ENCODE results near the gene ANLN.
A peak's percentile ranks its signal among the peaks of the same experiment; 100 is the strongest.

The ANLN gene

GRCh38 chr7:36440880-36441279 is 51.2 kb downstream of the ANLN start:
- H3K79me1 ChIP-seq (replicated peaks; ENCODE audit: low read length, poor library complexity, severe bottlenecking) = peaks cover 23% of the 10 kb centered on the region
- H3K9me3 ChIP-seq (ENCODE audit: control insufficient read depth, low read length) = no peaks in the 10 kb centered on the region
- no peak overlapping the region for H3K27ac ChIP-seq (ENCODE audit: low read length, poor library complexity, severe bottlenecking)
- H2AK5ac ChIP-seq (ENCODE audit: low read length, severe bottlenecking) = no peak overlapping the region
- no peak overlapping the region for H3K4me2 ChIP-seq (ENCODE audit: low read length, poor library complexity, severe bottlenecking)
- no peak overlapping the region for H2BK12ac ChIP-seq (ENCODE audit: low read length in 2 of 2)
- peak; percentile 57 for DNase-seq
- H3K4ac ChIP-seq (ENCODE audit: low read depth in 1 of 2, low read length in 2 of 2) = no peak overlapping the region
- no peak overlapping the region for H2BK15ac ChIP-seq (ENCODE audit: low read depth, poor library complexity, severe bottlenecking)
- H3K23ac ChIP-seq (ENCODE audit: low read length in 2 of 2) = no peak overlapping the region
- H2AFZ ChIP-seq (ENCODE audit: low read depth, low read length) = no peak overlapping the region
- H3K14ac ChIP-seq (ENCODE audit: low read length in 2 of 2) = no peak overlapping the region
- no peaks in the 10 kb centered on the region for H3K36me3 ChIP-seq (ENCODE audit: control insufficient read depth in 1 of 2, insufficient read depth in 2 of 2, low read depth in 1 of 2, low read length in 2 of 2)
- 89% methylated on average over 2 of the region's 3 CpGs for WGBS
- H2BK5ac ChIP-seq (ENCODE audit: low read depth, low read length, poor library complexity, severe bottlenecking) = no peak overlapping the region
- no peak overlapping the region for H4K8ac ChIP-seq (ENCODE audit: low read length)
- no peak overlapping the region for H3K4me3 ChIP-seq (ENCODE audit: insufficient read depth in 1 of 2, low read depth in 1 of 2, low read length in 2 of 2)
- no peak overlapping the region for H3K18ac ChIP-seq (ENCODE audit: low read depth in 1 of 2, low read length in 2 of 2)
- no peak overlapping the region for H4K91ac ChIP-seq (ENCODE audit: low read length)
- H3K27me3 ChIP-seq (ENCODE audit: control insufficient read depth in 1 of 2, insufficient read depth in 1 of 2, low read length in 2 of 2) = no peaks in the 10 kb centered on the region
- no peak overlapping the region for H2BK120ac ChIP-seq (ENCODE audit: low read depth, low read length)
- peaks cover 2% of the 10 kb centered on the region for H3K4me1 ChIP-seq (ENCODE audit: control insufficient read depth, insufficient read depth, low read depth, low read length)
- H3K9ac ChIP-seq (ENCODE audit: low read length) = no peak overlapping the region

GRCh38 chr7:36441344-36442022 is 51.8 kb downstream of the ANLN start:
- WGBS = 88% methylated on average over 6 of the region's 7 CpGs
- Histone ChIP-seq H2BK15ac (ENCODE audit: low read depth, poor library complexity, severe bottlenecking) (no peak overlapping the region), H4K8ac (ENCODE audit: low read length) (peak overlapping the region; percentile 69), H4K91ac (ENCODE audit: low read length) (no peak overlapping the region), H2BK120ac (ENCODE audit: low read depth, low read length) (no peak overlapping the region), H3K9me3 (ENCODE audit: control insufficient read depth, low read length) (no peaks in the 10 kb centered on the region), H3K36me3 (ENCODE audit: control insufficient read depth in 1 of 2, insufficient read depth in 2 of 2, low read depth in 1 of 2, low read length in 2 of 2) (peaks cover 0 to 2% of the 10 kb centered on the region in 2 experiments), H3K23ac (ENCODE audit: low read length in 2 of 2) (no peak overlapping the region), H3K14ac (ENCODE audit: low read length in 2 of 2) (no peak overlapping the region), H3K4me1 (ENCODE audit: control insufficient read depth, insufficient read depth, low read depth, low read length) (peaks cover 2% of the 10 kb centered on the region), H3K4ac (ENCODE audit: low read depth in 1 of 2, low read length in 2 of 2) (no peak overlapping the region), H3K27ac (ENCODE audit: low read length, poor library complexity, severe bottlenecking) (peak overlapping the region; percentile 26), H2AK5ac (ENCODE audit: low read length, severe bottlenecking) (peak overlapping the region; percentile 89), H3K79me1 (replicated peaks; ENCODE audit: low read length, poor library complexity, severe bottlenecking) (peaks cover 25% of the 10 kb centered on the region), H3K9ac (ENCODE audit: low read length) (no peak overlapping the region), H3K4me2 (ENCODE audit: low read length, poor library complexity, severe bottlenecking) (no peak overlapping the region), H3K18ac (ENCODE audit: low read depth in 1 of 2, low read length in 2 of 2) (no peak overlapping the region), H3K27me3 (ENCODE audit: control insufficient read depth in 1 of 2, insufficient read depth in 1 of 2, low read length in 2 of 2) (no peaks in the 10 kb centered on the region), H3K4me3 (ENCODE audit: insufficient read depth in 1 of 2, low read depth in 1 of 2, low read length in 2 of 2) (no peak overlapping the region), H2BK5ac (ENCODE audit: low read depth, low read length, poor library complexity, severe bottlenecking) (no peak overlapping the region), H2AFZ (ENCODE audit: low read depth, low read length) (no peak overlapping the region), H2BK12ac (ENCODE audit: low read length in 2 of 2) (no peak overlapping the region)
- DNase-seq = no peak

GRCh38 chr7:36448781-36449379 is 59.2 kb downstream of the ANLN start:
- Histone ChIP-seq H2AK5ac (ENCODE audit: low read length, severe bottlenecking) (no peak overlapping the region), H3K23ac (ENCODE audit: low read length in 2 of 2) (no peak overlapping the region), H3K4me2 (ENCODE audit: low read length, poor library complexity, severe bottlenecking) (no peak overlapping the region), H3K9ac (ENCODE audit: low read length) (no peak overlapping the region), H2BK12ac (ENCODE audit: low read length in 2 of 2) (no peak overlapping the region), H3K27ac (ENCODE audit: low read length, poor library complexity, severe bottlenecking) (no peak overlapping the region), H2BK5ac (ENCODE audit: low read depth, low read length, poor library complexity, severe bottlenecking) (no peak overlapping the region), H3K14ac (ENCODE audit: low read length in 2 of 2) (no peak overlapping the region), H4K8ac (ENCODE audit: low read length) (no peak overlapping the region), H3K79me1 (replicated peaks; ENCODE audit: low read length, poor library complexity, severe bottlenecking) (peaks cover 9% of the 10 kb centered on the region), H3K4me1 (ENCODE audit: control insufficient read depth, insufficient read depth, low read depth, low read length) (peaks cover 2% of the 10 kb centered on the region), H3K4me3 (ENCODE audit: insufficient read depth in 1 of 2, low read depth in 1 of 2, low read length in 2 of 2) (no peak overlapping the region), H3K9me3 (ENCODE audit: control insufficient read depth, low read length) (no peaks in the 10 kb centered on the region), H2AFZ (ENCODE audit: low read depth, low read length) (no peak overlapping the region), H3K18ac (ENCODE audit: low read depth in 1 of 2, low read length in 2 of 2) (no peak overlapping the region), H3K27me3 (ENCODE audit: control insufficient read depth in 1 of 2, insufficient read depth in 1 of 2, low read length in 2 of 2) (no peaks in the 10 kb centered on the region), H2BK120ac (ENCODE audit: low read depth, low read length) (no peak overlapping the region), H3K36me3 (ENCODE audit: control insufficient read depth in 1 of 2, insufficient read depth in 2 of 2, low read depth in 1 of 2, low read length in 2 of 2) (peaks cover 4 to 9% of the 10 kb centered on the region in 2 experiments), H2BK15ac (ENCODE audit: low read depth, poor library complexity, severe bottlenecking) (no peak overlapping the region), H4K91ac (ENCODE audit: low read length) (no peak overlapping the region), H3K4ac (ENCODE audit: low read depth in 1 of 2, low read length in 2 of 2) (no peak overlapping the region)
- WGBS = no CpG with 5 or more reads among the region's 4 CpGs
- peak; percentile 50 for DNase-seq

- Histone ChIP-seq H3K27me3 (ENCODE audit: control insufficient read depth in 1 of 2, insufficient read depth in 1 of 2, low read length in 2 of 2) (no peaks in the 10 kb centered on the region), H3K79me1 (replicated peaks; ENCODE audit: low read length, poor library complexity, severe bottlenecking) (peaks cover 9% of the 10 kb centered on the region), H3K27ac (ENCODE audit: low read length, poor library complexity, severe bottlenecking) (no peak overlapping the region), H3K4me3 (ENCODE audit: insufficient read depth in 1 of 2, low read depth in 1 of 2, low read length in 2 of 2) (no peak overlapping the region), H3K18ac (ENCODE audit: low read depth in 1 of 2, low read length in 2 of 2) (no peak overlapping the region), H3K14ac (ENCODE audit: low read length in 2 of 2) (no peak overlapping the region), H2BK5ac (ENCODE audit: low read depth, low read length, poor library complexity, severe bottlenecking) (no peak overlapping the region), H2AFZ (ENCODE audit: low read depth, low read length) (no peak overlapping the region), H2AK5ac (ENCODE audit: low read length, severe bottlenecking) (no peak overlapping the region), H3K4me1 (ENCODE audit: control insufficient read depth, insufficient read depth, low read depth, low read length) (peaks cover 2% of the 10 kb centered on the region), H2BK120ac (ENCODE audit: low read depth, low read length) (no peak overlapping the region), H3K36me3 (ENCODE audit: control insufficient read depth in 1 of 2, insufficient read depth in 2 of 2, low read depth in 1 of 2, low read length in 2 of 2) (peaks cover 4 to 9% of the 10 kb centered on the region in 2 experiments), H3K23ac (ENCODE audit: low read length in 2 of 2) (no peak overlapping the region), H3K4me2 (ENCODE audit: low read length, poor library complexity, severe bottlenecking) (no peak overlapping the region), H2BK15ac (ENCODE audit: low read depth, poor library complexity, severe bottlenecking) (no peak overlapping the region), H4K8ac (ENCODE audit: low read length) (no peak overlapping the region), H4K91ac (ENCODE audit: low read length) (no peak overlapping the region), H2BK12ac (ENCODE audit: low read length in 2 of 2) (no peak overlapping the region), H3K9ac (ENCODE audit: low read length) (no peak overlapping the region), H3K9me3 (ENCODE audit: control insufficient read depth, low read length) (no peaks in the 10 kb centered on the region), H3K4ac (ENCODE audit: low read depth in 1 of 2, low read length in 2 of 2) (no peak overlapping the region)
- DNase-seq = no peak
- WGBS = 100% methylated on average over 4 of the region's 5 CpGs
These were observed 60.0 kb downstream of the ANLN start for GRCh38 chr7:36449685-36450084.

Measured in mesenchymal stem cell (in vitro differentiated cells and primary cell).